CD8-positive, alpha-beta memory T cell (primary cell): ENCODE measurements around the gene PTPN20. TPM values are rescaled to one million over a fixed set of nuclear protein-coding genes. Genes with fewer than 3 reads are reported as not detected.

Experiments used
- CTCF ChIA-PET: fragments of 350-600 bp; sonication (Branson Sonifier 250); formaldehyde crosslinking; loops from one replicate; lab custom pipeline; 2021; ENCODE audit warnings: antibody characterized with exemption; lab: Charles Lee
- POLR2A ChIA-PET: fragments of 350-600 bp; sonication (Branson Sonifier 250); formaldehyde crosslinking; loops from one replicate; lab custom pipeline; 2021; ENCODE audit warnings: antibody characterized with exemption; lab: Charles Lee
- DNase-seq, 5 donors: peaks; one replicate each; pipeline versions ENCODE4 v3.0.0 to v3.0.0-alpha.2; 2020 to 2022; ENCODE audit warnings: mixed read lengths in 1 of 5
- H3K27ac ChIP-seq: one replicate; pipeline ENCODE4 v1.7.0; 2013; ENCODE audit warnings: low read depth, mild to moderate bottlenecking, low read length, moderate library complexity
- H3K27me3 ChIP-seq: 2 replicates; pipeline ENCODE4 v1.7.0; 2013; ENCODE audit warnings: low read length, mild to moderate bottlenecking; ENCODE audit not compliant: insufficient read depth, poor library complexity, severe bottlenecking
- H3K36me3 ChIP-seq: 2 replicates; pipeline ENCODE4 v1.7.0; 2013; ENCODE audit warnings: mild to moderate bottlenecking, low read length, moderate library complexity; ENCODE audit not compliant: insufficient read depth
- H3K4me1 ChIP-seq: 2 replicates; pipeline ENCODE4 v1.7.0; 2013; ENCODE audit warnings: mild to moderate bottlenecking, low read length, moderate library complexity; ENCODE audit not compliant: insufficient read depth
- H3K4me3 ChIP-seq: 2 replicates; pipeline ENCODE4 v1.7.0; 2013; ENCODE audit warnings: mild to moderate bottlenecking, low read length
- H3K9me3 ChIP-seq: 2 replicates; pipeline ENCODE4 v1.7.0; 2013; ENCODE audit warnings: mild to moderate bottlenecking, low read length
- H3K27ac Mint-ChIP-seq, 8 donors: one replicate each; pipeline ENCODE4 v1.8.0; 2020 to 2021; ENCODE audit warnings: mixed read lengths in 8 of 8, mild to moderate bottlenecking in 6 of 8, inconsistent platforms in 3 of 8, moderate library complexity in 3 of 8
- H3K27me3 Mint-ChIP-seq, 2 donors: one replicate each; pipeline ENCODE4 v1.8.0; 2020 to 2021; ENCODE audit warnings: mixed read lengths in 2 of 2, mild to moderate bottlenecking in 1 of 2, moderate library complexity in 1 of 2
- H3K36me3 Mint-ChIP-seq, 3 donors: one replicate each; pipeline ENCODE4 v1.8.0; 2020 to 2021; ENCODE audit warnings: mixed read lengths in 3 of 3, inconsistent platforms in 1 of 3, mild to moderate bottlenecking in 1 of 3
- H3K4me1 Mint-ChIP-seq, 3 donors: one replicate each; pipeline ENCODE4 v1.8.0; 2020 to 2021; ENCODE audit warnings: mixed read lengths in 3 of 3, inconsistent platforms in 1 of 3, mild to moderate bottlenecking in 1 of 3
- H3K4me3 Mint-ChIP-seq, 7 donors: one replicate each; pipeline ENCODE4 v1.8.0; 2020 to 2021; ENCODE audit warnings: mixed read lengths in 7 of 7, mild to moderate bottlenecking in 6 of 7, moderate library complexity in 4 of 7, inconsistent platforms in 2 of 7
- H3K9me3 Mint-ChIP-seq, 5 donors: one replicate each; pipeline ENCODE4 v1.8.0; 2020 to 2022; ENCODE audit warnings: mixed read lengths in 5 of 5, mild to moderate bottlenecking in 3 of 5, moderate library complexity in 2 of 5, inconsistent platforms in 1 of 5
- polyA plus RNA-seq: library from polyadenylated mRNA; unstranded; fragments of 300-500 nt; fragmentation: Illumina TruSeq; gene quantifications from one replicate; pipeline ENCODE4 v1.2.3, GENCODE V29; 2021
- total RNA-seq, 2 experiments: library from RNA; stranded (reverse); gene quantifications; one replicate each; pipeline ENCODE4 v1.2.3, GENCODE V29; 2021

PTPN20 gene
- total and polyA plus RNA-seq, 3 experiments from 2014 or later = 0.61 to 1.3 (median 1.3) TPM

DNA sequence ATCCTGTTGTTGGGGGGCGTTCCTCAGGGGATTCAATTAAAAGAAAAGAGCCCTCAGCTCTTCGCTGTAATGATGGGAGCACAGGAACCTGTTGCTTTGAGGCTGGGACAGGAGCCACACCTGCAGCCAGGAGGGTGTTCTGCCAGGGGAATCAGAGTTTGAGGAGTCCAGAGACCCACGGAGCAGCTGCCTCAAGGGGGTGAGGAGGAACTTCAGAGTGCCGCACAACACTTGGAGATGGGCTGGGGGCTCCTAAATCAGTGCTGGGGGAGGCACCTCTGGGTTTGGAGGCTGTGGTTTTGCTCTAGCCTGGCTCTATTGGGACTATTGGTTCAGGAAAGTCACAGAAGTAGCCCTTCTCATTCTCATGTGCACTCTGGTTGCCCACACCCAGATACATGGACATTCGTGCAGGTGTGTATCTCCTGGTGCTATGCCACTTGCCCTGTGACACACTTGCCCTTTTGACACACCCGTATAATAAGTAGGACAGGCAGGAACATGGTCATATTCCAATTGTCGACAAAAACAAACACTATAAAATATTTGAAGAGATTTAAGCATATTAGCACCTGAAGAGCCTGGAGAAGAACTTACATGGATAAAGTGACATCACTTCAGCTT is 98.1 kb downstream of the PTPN20 start:
- Histone ChIP-seq H3K4me3 (no peak overlapping the region), H3K4me1 (no peaks in the 10 kb centered on the region), H3K27me3 (peaks cover 3% of the 10 kb centered on the region), H3K9me3 (no peaks in the 10 kb centered on the region), H3K36me3 (no peaks in the 10 kb centered on the region), H3K27ac (no peak overlapping the region)
- no peak overlapping the region for H3K27ac Mint-ChIP-seq
- POLR2A ChIA-PET = no interaction called here
- no peak for DNase-seq
- no peaks in the 10 kb centered on the region for H3K4me1 Mint-ChIP-seq
- H3K27me3 Mint-ChIP-seq = peaks cover 7 to 28% of the 10 kb centered on the region in 2 donors
- CTCF ChIA-PET = interaction anchor here (0.9 kb wide), 1 partner anchor 15 kb away, joined by 3 read pairs; no protein-coding TSS in a partner anchor
- no peaks in the 10 kb centered on the region for H3K36me3 Mint-ChIP-seq
- no peak overlapping the region for H3K4me3 Mint-ChIP-seq
- H3K9me3 Mint-ChIP-seq = peaks cover 0 to 2% (median 0%) of the 10 kb centered on the region in 5 donors

DNA sequence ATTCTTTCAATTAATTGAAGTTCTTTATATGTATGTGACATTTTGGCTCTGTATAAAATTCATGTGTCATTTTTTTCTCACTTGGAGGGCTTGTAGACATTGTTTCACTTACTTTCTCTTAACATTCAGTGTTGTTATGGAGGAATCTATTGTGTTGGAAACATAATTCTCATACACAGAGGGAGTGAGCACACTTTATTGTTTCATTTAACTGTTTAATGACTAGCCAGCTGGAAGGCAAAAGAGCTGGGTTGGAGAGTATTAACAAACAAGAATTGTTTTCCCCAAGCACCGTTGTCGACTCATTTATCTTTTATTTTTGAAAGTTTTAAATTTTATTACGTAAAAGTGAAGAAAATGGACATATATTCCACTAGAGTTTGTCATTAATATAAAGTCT is 98.8 kb downstream of the PTPN20 start:
- no peak overlapping the region for H3K4me3 Mint-ChIP-seq
- H3K36me3 ChIP-seq = no peaks in the 10 kb centered on the region
- H3K36me3 Mint-ChIP-seq = no peaks in the 10 kb centered on the region
- no peak for DNase-seq
- peaks cover 0 to 2% (median 0%) of the 10 kb centered on the region in 5 donors for H3K9me3 Mint-ChIP-seq
- H3K27ac Mint-ChIP-seq = no peak overlapping the region
- no peaks in the 10 kb centered on the region for H3K4me1 ChIP-seq
- ChIA-PET CTCF (no interaction called here), POLR2A (no interaction called here)
- no peak overlapping the region for H3K4me3 ChIP-seq
- peaks cover 3% of the 10 kb centered on the region for H3K27me3 ChIP-seq
- no peak overlapping the region for H3K27ac ChIP-seq
- no peaks in the 10 kb centered on the region for H3K9me3 ChIP-seq
- H3K27me3 Mint-ChIP-seq = peaks cover 7 to 28% of the 10 kb centered on the region in 2 donors
- no peaks in the 10 kb centered on the region for H3K4me1 Mint-ChIP-seq

DNA sequence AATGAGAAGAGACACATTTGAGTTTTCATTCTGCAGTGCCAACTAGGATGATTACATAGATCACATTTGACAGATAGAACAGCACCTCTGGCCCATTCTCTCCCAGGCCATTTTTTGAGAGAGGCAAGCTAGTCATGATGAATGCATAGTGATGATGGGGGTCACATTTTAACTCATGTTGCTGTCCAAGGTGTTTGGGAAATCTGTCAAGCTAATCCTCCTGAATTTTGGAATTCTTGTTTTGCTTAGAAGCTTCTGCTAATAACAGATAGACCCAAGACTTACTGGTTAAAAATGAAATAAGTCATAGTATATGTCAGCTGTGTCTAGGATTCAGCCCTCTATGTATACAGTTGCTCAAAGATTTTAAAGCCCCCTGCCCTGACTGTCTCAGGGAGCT is 101.0 kb downstream of the PTPN20 start:
- Mint-ChIP-seq H3K9me3 (peaks cover 0 to 1% (median 0%) of the 10 kb centered on the region in 5 donors), H3K36me3 (no peaks in the 10 kb centered on the region), H3K27me3 (peaks cover 6 to 26% of the 10 kb centered on the region in 2 donors), H3K4me1 (no peaks in the 10 kb centered on the region), H3K4me3 (no peak overlapping the region), H3K27ac (no peak overlapping the region)
- Histone ChIP-seq H3K27ac (no peak overlapping the region), H3K9me3 (no peaks in the 10 kb centered on the region), H3K4me3 (no peak overlapping the region), H3K36me3 (no peaks in the 10 kb centered on the region), H3K4me1 (no peaks in the 10 kb centered on the region), H3K27me3 (peaks cover 3% of the 10 kb centered on the region)
- ChIA-PET CTCF (interaction anchor here (2.1 kb wide), 1 partner anchor 13 kb away, joined by 11 read pairs; no protein-coding TSS in a partner anchor), POLR2A (no interaction called here)
- DNase-seq = no peak

DNA sequence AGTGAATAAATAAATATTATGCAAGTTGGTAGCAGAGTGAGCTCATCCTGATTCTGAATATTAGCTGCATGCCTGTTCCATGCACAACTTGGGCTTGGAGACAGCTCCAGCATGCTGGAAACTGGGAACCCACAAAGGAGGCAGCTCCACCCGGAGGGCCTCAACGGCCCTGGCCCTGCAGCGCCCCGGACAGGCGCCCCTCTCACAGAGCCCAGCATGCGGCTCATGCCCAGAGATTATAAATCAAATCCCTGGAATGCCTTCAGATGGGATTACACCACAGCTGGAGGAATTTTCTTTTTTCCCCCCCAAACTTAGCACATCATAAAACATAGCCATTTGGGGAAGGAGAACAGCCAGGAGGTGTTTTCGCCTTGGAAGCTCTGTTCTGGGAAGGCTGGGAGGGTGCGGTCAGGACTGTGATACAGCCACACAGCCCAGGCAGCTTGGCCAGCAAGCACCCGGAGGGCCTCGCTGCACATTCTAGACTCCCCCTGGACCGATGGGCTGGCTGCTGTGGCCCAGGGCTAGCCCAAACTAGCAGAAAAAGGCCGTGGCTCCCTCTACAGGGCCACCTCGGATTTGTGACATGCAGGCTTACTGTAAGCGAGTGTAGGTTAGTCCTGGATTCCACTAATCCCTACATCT is 102.4 kb downstream of the PTPN20 start:
- H3K27ac Mint-ChIP-seq = no peak overlapping the region
- H3K36me3 Mint-ChIP-seq = no peaks in the 10 kb centered on the region
- no peak overlapping the region for H3K4me3 Mint-ChIP-seq
- H3K27ac ChIP-seq = no peak overlapping the region
- no peaks in the 10 kb centered on the region for H3K36me3 ChIP-seq
- H3K4me1 ChIP-seq = no peaks in the 10 kb centered on the region
- peaks cover 3% of the 10 kb centered on the region for H3K27me3 ChIP-seq
- ChIA-PET CTCF (interaction anchor here (2.1 kb wide), 1 partner anchor 11 kb away, joined by 11 read pairs; no protein-coding TSS in a partner anchor), POLR2A (no interaction called here)
- no peaks in the 10 kb centered on the region for H3K9me3 Mint-ChIP-seq
- H3K4me3 ChIP-seq = no peak overlapping the region
- H3K9me3 ChIP-seq = no peaks in the 10 kb centered on the region
- H3K27me3 Mint-ChIP-seq = peaks cover 7 to 29% of the 10 kb centered on the region in 2 donors
- no peaks in the 10 kb centered on the region for H3K4me1 Mint-ChIP-seq
- no peak for DNase-seq

DNA sequence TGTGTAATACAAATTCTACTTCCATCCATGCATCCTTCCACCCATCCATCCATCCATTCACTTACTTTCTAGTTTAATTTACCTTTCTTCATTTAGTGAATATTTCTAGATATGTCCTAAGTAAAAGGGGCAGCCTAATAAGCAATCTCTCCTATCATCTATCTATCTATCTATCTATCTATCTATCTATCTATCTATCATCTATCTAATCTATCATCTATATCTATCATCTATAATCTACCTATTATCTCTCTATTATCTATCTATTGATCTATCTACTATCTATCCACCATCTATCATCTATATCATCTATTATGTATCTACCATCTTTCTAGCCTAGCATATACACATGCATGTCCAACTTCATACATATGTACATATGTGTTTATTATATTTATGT is 104.2 kb downstream of the PTPN20 start:
- ChIA-PET POLR2A (no interaction called here), CTCF (no interaction called here)
- no peak overlapping the region for H3K27ac Mint-ChIP-seq
- H3K27me3 Mint-ChIP-seq = peaks cover 7 to 19% of the 10 kb centered on the region in 2 donors
- no peaks in the 10 kb centered on the region for H3K36me3 Mint-ChIP-seq
- no peaks in the 10 kb centered on the region for H3K9me3 ChIP-seq
- H3K4me1 Mint-ChIP-seq = no peaks in the 10 kb centered on the region
- no peaks in the 10 kb centered on the region for H3K9me3 Mint-ChIP-seq
- H3K27me3 ChIP-seq = peaks cover 3% of the 10 kb centered on the region
- H3K4me3 ChIP-seq = no peak overlapping the region
- no peak for DNase-seq
- no peak overlapping the region for H3K27ac ChIP-seq
- no peaks in the 10 kb centered on the region for H3K4me1 ChIP-seq
- H3K36me3 ChIP-seq = no peaks in the 10 kb centered on the region
- H3K4me3 Mint-ChIP-seq = no peak overlapping the region

DNA sequence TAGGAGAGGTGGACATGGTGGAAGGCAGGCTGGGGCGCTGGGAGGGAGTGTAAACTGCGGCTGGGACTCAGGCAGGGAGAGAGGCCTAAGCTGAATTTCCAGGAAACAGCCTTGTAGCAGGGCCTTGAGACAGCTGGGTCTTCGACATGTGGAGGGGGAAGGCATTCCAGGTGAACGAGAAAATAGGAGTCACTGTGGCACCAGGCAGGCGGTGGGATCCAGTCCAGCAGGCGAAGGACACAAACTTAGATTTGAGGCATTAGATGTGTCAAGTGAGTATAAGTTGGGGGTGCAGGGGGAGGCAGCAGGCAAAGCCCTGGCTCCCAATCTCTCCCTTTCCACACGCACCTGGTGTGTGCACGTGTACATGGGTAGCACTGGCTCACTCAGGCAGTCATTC is 105.3 kb downstream of the PTPN20 start:
- ChIA-PET CTCF (no interaction called here), POLR2A (no interaction called here)
- no peak overlapping the region for H3K27ac Mint-ChIP-seq
- Histone ChIP-seq H3K27ac (no peak overlapping the region), H3K4me1 (no peaks in the 10 kb centered on the region), H3K27me3 (no peaks in the 10 kb centered on the region), H3K4me3 (no peak overlapping the region), H3K36me3 (no peaks in the 10 kb centered on the region), H3K9me3 (no peaks in the 10 kb centered on the region)
- no peak for DNase-seq
- peaks cover 4 to 13% of the 10 kb centered on the region in 2 donors for H3K27me3 Mint-ChIP-seq
- H3K4me1 Mint-ChIP-seq = no peaks in the 10 kb centered on the region
- H3K36me3 Mint-ChIP-seq = no peaks in the 10 kb centered on the region
- no peaks in the 10 kb centered on the region for H3K9me3 Mint-ChIP-seq
- H3K4me3 Mint-ChIP-seq = no peak overlapping the region

DNA sequence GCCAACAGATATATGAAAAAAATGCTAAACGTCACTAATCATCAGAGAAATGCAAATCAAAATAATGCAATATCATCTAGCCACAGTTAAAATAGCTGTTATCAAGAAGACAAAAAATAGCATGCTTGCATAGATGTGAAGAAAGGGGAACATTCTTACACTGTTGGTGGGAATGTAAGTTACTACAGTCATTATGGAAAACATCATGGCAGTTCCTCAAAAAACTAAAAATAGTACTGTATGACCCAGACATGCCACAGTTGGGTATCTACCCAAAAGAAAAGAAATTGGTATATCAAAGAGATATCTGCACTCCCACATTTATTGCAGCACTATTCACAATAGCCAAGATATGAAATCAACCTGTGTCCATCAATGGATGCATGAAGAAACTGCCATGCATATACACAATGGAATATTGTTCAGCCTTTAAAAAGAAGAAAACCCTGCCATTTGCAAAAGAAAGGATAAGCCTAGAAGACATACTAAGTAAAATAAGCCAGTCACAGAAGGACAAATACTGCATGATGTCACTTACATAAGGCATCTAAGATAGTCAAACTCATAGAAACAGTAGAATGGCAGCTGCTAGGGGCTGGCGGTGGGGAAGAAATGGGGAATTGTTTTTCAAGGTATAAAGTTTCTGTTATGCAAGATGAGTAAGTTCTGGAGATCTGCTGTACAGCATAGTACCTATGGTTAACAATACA is 107.0 kb downstream of the PTPN20 start:
- Histone ChIP-seq H3K4me1 (no peaks in the 10 kb centered on the region), H3K36me3 (no peaks in the 10 kb centered on the region), H3K27ac (no peak overlapping the region), H3K9me3 (no peaks in the 10 kb centered on the region), H3K4me3 (no peak overlapping the region), H3K27me3 (no peaks in the 10 kb centered on the region)
- Mint-ChIP-seq H3K27me3 (peaks cover 2 to 9% of the 10 kb centered on the region in 2 donors), H3K27ac (no peak overlapping the region), H3K9me3 (no peaks in the 10 kb centered on the region), H3K4me3 (no peak overlapping the region), H3K4me1 (no peaks in the 10 kb centered on the region), H3K36me3 (no peaks in the 10 kb centered on the region)
- ChIA-PET POLR2A (no interaction called here), CTCF (no interaction called here)
- DNase-seq = no peak
